Measurements from ENCODE around the gene PPP3R1. TPM values are rescaled to one million over a fixed set of nuclear protein-coding genes. Genes with fewer than 3 reads are reported as not detected.

The PPP3R1 gene
- total and polyA plus RNA-seq, 9 of the 15 experiments (the other 6 are each of a cell fraction or from before 2014, with no cell fraction given) = 3.7 to 70.0 (median 24.8) TPM

DNA sequence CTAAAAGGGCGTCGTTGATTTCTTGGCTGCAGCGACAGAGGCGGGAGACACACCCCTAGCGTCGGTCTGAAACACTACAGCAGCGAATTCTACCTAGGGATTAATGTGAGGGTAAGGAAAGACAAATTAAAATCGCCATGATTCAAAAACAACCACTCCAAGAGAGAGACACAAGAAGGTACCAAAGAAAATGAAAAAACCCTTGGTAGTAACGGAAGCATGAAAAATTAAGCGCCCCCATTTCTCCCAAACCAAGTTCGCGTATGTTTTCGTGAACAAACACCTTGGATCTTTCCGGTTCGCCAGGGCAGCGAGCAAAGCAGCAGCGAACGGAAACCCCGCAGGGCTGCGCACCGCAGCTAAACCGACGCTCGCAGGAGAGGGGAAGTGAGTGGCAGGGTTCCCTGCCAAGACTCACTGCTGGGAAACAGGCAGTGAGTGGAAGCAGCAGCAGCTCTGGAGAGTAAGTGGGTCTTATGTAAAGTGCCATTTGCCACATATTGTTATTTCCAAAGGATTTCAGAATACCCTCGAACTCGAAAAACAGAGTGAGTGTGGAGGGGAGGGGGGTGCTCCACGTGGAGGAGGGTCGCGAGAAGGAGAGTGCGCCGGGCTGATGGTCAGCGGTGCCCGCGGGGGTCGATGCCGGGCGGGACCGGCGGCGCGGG lies 1.0 kb downstream of the PPP3R1 start (continued):
- no peak for TF ChIP-seq NR2C2 (CRISPR knock-in tag; IDR thresholded peaks at IDR 0.05)
- peak; percentile 55; the same call in 1 of the 2 replicates for TF ChIP-seq NR2C2 (tag; IDR thresholded peaks at IDR 0.05)
- TF ChIP-seq CBX3 (IDR thresholded peaks at IDR 0.05; ENCODE audit: borderline replicate concordance in 1 of 2, low read length in 2 of 2) = 0 out of 3 replicates have a peak, but pooled peaks of 1 of the 2 experiments have one; percentile 12
- 0 out of 2 replicates have a peak, but pooled peaks have one; percentile 16 for TF ChIP-seq L3MBTL2 (IDR thresholded peaks at IDR 0.05)
- TF ChIP-seq, protein P1, sequence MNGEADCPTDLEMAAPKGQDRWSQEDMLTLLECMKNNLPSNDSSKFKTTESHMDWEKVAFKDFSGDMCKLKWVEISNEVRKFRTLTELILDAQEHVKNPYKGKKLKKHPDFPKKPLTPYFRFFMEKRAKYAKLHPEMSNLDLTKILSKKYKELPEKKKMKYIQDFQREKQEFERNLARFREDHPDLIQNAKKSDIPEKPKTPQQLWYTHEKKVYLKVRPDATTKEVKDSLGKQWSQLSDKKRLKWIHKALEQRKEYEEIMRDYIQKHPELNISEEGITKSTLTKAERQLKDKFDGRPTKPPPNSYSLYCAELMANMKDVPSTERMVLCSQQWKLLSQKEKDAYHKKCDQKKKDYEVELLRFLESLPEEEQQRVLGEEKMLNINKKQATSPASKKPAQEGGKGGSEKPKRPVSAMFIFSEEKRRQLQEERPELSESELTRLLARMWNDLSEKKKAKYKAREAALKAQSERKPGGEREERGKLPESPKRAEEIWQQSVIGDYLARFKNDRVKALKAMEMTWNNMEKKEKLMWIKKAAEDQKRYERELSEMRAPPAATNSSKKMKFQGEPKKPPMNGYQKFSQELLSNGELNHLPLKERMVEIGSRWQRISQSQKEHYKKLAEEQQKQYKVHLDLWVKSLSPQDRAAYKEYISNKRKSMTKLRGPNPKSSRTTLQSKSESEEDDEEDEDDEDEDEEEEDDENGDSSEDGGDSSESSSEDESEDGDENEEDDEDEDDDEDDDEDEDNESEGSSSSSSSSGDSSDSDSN (IDR thresholded peaks at IDR 0.05; ENCODE audit: borderline replicate concordance in 1 of 2, low read depth in 2 of 2, low read length in 2 of 2) = peak; percentile 63 to 67; a peak in 2 of 4 replicates
- TF ChIP-seq GTF2E2 (tag; IDR thresholded peaks at IDR 0.05) = no peak
- no peak for TF ChIP-seq CAMTA2 (CRISPR knock-in tag; conservative IDR thresholded peaks at IDR 0.05)
- TF ChIP-seq, protein P2, sequence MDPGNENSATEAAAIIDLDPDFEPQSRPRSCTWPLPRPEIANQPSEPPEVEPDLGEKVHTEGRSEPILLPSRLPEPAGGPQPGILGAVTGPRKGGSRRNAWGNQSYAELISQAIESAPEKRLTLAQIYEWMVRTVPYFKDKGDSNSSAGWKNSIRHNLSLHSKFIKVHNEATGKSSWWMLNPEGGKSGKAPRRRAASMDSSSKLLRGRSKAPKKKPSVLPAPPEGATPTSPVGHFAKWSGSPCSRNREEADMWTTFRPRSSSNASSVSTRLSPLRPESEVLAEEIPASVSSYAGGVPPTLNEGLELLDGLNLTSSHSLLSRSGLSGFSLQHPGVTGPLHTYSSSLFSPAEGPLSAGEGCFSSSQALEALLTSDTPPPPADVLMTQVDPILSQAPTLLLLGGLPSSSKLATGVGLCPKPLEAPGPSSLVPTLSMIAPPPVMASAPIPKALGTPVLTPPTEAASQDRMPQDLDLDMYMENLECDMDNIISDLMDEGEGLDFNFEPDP (CRISPR knock-in tag; IDR thresholded peaks at IDR 0.05) = no peak
- TF ChIP-seq MECOM (CRISPR knock-in tag; IDR thresholded peaks at IDR 0.05) = no peak
- no peak for TF ChIP-seq MCM5 (IDR thresholded peaks at IDR 0.05; ENCODE audit: low read depth)
- TF ChIP-seq, protein P3, sequence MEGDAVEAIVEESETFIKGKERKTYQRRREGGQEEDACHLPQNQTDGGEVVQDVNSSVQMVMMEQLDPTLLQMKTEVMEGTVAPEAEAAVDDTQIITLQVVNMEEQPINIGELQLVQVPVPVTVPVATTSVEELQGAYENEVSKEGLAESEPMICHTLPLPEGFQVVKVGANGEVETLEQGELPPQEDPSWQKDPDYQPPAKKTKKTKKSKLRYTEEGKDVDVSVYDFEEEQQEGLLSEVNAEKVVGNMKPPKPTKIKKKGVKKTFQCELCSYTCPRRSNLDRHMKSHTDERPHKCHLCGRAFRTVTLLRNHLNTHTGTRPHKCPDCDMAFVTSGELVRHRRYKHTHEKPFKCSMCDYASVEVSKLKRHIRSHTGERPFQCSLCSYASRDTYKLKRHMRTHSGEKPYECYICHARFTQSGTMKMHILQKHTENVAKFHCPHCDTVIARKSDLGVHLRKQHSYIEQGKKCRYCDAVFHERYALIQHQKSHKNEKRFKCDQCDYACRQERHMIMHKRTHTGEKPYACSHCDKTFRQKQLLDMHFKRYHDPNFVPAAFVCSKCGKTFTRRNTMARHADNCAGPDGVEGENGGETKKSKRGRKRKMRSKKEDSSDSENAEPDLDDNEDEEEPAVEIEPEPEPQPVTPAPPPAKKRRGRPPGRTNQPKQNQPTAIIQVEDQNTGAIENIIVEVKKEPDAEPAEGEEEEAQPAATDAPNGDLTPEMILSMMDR (IDR thresholded peaks at IDR 0.05 in 2 of 3, conservative IDR thresholded peaks at IDR 0.05 in 1 of 3; ENCODE audit: insufficient read depth in 2 of 3, low read depth in 1 of 3, low read length in 3 of 3) = peak; percentile 78 to 82 (median 78)
- TF ChIP-seq GABPA (tag; conservative IDR thresholded peaks at IDR 0.05; ENCODE audit: low read depth) = peak; percentile 34; the same call in 1 of the 2 replicates

Data from K562 (cell line).